Measurements from ENCODE around the gene VPS54.
"Not testable (repeated sequence)": the region's sequence is repeated elsewhere in the genome, so short reads cannot be mapped to it uniquely, and the experiment has no call there.

VPS54 gene

DNA sequence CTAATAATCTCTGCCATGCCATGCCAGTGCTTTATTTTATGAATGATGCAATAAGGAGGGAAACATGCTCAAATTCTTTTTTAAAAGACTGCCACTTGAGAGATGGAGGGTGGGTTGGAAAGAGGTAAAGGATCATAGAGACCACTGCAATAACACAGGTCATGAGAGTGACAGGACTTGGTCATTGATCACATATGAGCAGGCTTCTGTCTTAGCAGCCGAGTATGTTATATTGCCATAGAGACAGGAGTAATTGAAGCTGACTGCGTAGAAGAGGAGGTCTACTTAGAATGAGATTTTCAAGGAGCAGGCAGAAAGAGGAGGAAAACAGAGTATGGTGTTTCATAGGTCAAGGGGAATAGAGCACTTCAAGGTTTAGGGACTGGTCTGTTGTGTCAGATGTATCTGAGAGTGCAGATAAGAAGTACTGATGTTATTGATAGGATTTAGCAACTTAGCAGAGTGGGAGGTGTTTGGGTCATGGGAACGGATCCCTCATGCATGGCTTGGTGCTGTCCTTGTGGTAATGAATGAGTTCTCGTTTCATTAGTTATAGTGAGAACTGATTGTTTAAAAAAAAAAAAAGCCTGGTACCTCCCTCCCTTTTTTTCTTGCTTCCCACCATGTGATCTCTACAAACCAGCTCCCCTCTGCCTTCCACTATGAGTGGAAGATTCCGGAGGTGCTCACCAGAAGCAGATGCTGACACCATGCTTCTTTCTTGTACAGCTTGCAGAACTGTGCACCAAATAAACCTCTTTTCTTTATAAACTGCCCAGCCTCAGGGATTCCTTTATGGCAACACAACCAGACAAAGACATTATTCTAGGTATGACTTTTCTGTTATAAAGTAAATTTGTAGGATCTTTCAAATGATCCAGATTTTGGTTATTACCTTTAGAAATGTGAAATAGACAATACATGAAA, 144.8 kb downstream of the VPS54 start:
- no peak for DNase-seq (ENCODE audit: low read depth in 3 of 3, low spot score in 1 of 3)

DNA sequence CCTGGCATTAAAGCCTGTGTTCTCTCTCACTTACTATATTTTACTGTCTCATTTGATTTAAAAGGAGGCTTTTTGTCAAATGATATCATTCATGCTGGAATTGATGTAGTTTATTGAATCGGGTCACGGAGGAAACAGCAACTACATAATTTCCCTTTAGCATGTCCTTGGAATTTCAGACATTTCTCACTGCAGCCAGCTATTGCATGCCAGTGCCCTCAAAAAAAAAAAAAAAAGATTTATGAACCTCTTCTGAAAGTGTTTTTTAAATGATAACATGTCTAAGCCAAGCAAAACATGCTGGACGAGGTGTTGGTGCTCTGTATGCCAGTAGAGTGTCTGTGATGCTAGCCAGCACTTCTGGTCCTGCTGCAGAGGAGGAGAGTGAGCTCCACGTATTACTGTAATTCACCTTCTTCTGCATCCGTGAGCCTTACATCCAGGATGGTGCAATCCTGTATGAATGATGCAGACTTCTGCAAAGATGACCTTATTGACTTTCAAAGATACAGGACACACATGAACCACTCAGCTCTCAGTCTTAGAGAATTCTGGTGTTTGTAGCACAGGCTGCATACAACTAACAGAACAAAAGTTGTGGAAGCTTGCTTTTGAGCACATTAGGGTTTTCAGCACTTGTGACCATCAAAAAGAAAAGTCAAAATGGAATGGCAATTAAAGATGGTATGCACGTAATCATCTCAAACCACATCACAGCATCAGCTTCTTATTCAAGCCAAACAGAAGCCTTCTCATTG, 146.5 kb downstream of the VPS54 start:
- DNase-seq (ENCODE audit: low read depth in 3 of 3, low spot score in 1 of 3) = no peak

DNA sequence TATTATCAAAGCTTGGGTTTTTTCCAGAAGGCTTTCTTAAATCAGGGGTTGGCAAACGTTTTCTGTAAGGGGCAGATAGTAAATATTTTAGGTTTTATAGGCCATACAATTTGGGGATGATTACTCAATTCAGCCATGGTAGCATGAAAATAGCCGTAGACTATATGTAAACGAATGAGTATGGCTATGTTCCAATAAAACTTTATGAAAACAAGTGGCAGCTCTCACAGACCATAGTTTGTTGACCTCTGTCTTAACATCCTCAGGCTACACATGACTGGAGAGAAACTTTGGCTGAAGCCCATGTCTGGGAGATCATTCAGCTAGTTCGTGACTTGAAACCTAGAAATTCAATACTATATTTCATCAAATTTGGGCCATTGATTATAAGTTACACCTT, 147.4 kb downstream of the VPS54 start:
- no peak for DNase-seq (ENCODE audit: low read depth in 3 of 3, low spot score in 1 of 3)

DNA sequence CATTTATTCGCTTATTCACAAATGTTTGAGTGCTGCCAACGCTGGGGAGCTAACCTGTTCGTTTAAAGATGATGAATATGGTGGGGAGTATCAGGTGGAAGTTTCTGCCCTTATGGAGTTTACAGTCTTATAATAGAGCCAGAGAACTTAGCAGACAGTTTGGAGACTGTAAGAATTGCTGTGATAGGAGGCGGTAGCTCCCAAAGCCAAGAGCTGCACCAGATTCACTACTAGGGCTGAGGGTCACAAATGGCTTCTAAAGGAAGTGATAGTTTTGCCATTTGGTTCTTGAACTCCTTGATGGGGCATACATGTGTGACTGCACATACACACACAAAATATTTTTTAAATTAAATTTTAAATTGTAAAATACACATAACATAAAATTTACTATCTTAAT, 148.5 kb downstream of the VPS54 start:
- no peak for DNase-seq (ENCODE audit: low read depth in 3 of 3, low spot score in 1 of 3)

DNA sequence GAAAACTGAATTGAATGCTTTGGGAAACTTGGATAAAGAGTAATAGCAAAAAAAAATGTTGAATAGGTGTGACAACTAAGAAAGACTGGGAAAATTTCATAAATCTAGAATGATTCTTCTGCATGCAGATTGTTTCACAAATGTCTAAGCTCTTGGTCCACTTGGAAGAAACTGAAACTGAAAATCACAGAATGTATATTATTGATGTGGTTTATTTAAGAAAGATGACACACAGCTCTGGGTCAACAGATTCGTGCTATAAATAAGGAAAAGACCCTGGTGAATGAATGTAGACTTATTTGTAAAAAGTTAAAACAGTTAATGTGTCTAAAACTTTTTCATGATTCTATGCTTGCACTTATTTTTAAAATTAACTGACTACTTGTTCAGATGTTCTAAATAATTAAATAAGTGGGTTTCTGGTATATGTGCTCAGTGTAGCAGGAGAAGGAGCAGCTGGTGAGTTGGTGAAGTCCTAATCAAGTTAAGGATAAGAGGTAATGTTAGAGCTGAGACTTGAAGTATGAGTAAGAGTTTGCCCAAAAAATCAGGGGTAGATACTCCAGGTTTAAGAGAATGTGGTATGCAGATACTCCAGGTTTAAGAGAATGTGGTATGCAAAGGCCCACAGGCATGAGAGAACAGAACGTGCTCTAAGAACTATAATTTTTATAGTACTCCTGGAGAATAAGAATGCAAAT, 153.1 kb downstream of the VPS54 start:
- DNase-seq (ENCODE audit: low read depth in 3 of 3, low spot score in 1 of 3) = no peak

DNA sequence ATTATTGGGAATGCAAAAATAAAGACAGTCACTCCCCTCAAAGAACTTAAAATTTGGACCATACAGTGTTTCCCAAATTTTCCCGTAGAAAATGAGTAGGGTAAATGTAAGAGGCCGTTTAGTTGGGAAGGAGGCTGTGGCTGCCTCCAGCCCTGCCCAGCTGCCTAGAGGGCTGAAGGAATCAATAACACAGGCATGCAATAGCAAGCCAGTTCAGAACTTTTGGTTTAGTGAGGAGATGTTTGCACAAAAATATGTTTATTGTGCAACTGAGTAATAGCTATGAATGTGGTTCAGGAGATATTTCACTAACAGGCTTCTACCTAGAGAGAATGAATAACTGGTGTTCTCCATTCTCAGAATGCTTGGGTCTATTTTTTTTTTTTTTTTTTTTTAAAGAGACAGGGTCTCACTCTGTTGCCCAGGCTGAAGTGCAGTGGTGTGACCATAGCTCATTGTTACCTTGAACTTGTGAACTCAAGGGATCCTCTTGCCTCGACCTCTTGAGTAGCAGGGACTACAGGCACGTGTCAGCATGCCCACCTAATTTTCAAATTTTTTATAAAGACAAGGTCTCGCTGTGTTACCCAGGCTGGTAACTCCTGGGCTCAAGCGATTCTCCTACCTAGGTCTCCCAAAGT, 153.9 kb downstream of the VPS54 start:
- DNase-seq (ENCODE audit: low read depth in 3 of 3, low spot score in 1 of 3) = no peak

DNA sequence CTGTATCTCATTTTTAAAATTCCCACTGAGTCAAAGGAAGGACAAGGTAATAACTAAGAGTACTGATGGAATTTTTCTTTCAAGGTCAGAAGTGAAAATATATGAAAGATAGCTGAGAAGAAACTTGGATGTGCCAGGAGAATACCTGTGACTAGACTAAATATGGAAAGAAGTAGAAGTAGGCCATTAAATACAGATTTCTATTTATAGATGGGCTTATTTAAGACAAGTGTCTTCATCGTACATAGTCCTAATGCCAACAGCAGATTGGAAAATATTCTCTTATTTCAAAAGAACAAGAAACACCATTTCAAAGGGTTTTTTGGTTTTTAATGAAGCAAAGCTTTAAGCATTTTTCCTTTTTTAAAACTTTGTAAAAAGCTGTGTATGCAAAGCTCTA, 155.5 kb downstream of the VPS54 start:
- DNase-seq (ENCODE audit: low read depth in 3 of 3, low spot score in 1 of 3) = no peak

DNA sequence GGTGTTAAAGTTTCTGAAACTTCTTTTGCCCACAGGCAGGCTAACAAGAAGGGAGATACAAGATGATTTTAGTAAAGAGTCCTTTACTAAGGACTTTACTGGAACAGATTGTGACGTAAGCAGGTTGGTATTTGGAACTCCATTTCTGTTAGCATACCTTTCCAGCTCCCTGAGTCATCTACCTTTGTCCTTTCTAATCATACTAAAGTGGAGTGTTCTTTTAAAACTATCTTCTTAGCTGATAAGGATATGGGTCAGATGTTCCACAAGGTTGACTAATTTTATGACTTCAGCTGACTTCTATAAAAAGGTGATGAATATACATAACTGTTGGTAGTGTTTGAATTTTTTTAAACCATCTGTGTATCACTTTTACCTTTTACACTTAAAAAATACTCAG, 156.4 kb downstream of the VPS54 start:
- DNase-seq (ENCODE audit: low read depth in 3 of 3, low spot score in 1 of 3) = no peak

DNA sequence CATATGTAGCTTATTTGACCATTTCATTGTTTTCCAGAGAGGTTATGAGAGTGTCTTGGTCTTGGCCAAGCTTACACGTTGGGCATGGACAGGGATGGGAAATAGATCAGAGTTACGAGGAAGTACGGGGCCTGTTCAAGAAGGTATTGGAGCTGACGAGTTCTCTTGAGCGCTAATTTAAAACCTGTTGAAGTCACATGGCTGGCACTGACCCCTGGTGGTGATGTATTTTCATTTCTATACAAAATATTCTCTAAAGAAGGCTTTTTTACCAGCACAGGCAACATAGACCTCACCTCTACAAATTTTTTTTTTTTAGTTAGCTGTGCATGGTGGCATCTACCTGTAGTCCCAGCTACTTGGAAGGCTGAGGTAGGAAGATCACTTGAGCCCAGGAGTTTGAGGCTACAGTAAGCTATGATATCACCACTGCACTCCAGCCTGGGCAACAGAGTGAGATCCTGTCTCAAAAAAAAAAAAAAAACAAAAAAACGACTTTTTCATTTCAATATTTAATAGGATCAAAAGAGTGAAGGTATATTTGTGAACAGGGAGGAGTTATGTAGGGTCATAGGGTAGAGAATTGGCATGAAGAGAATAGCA, 157.9 kb downstream of the VPS54 start:
- peak; percentile 20 to 30 (median 24) for DNase-seq (ENCODE audit: low read depth in 3 of 3, low spot score in 1 of 3)

DNA sequence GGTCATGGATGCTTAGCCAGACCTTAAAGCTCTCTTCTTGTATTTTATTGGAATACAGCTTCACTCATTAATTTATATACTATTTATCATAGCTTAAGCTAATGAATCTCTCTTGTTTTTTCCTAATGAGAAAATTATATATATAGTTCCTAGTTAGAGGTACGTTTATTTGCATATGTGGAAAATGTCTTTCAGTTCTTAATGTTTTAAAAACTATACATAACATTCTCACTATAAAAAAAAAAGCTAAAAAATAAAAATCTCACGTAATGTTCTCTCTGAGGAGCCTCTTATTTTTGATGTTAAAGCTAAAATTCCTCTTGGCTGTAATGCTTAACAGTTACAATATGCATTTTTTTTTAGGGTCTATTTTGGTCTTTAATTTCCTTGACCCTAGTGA, 160.9 kb downstream of the VPS54 start:
- no peak for DNase-seq (ENCODE audit: low read depth in 3 of 3, low spot score in 1 of 3)

DNA sequence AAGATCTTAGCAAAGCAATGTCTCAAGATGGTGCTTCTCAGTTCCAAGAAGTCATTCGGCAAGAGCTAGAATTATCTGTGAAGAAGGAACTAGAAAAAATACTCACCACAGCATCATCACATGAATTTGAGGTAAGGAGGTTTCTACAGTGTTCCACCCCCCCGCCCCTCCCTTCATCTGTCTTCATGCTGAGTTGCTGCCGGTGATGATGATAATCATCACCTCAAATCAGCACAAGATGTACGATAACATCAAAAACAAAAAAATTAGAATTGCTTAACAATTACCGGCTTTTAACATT, 163.0 kb downstream of the VPS54 start:
- DNase-seq (ENCODE audit: low read depth in 3 of 3, low spot score in 1 of 3) = no peak

DNA sequence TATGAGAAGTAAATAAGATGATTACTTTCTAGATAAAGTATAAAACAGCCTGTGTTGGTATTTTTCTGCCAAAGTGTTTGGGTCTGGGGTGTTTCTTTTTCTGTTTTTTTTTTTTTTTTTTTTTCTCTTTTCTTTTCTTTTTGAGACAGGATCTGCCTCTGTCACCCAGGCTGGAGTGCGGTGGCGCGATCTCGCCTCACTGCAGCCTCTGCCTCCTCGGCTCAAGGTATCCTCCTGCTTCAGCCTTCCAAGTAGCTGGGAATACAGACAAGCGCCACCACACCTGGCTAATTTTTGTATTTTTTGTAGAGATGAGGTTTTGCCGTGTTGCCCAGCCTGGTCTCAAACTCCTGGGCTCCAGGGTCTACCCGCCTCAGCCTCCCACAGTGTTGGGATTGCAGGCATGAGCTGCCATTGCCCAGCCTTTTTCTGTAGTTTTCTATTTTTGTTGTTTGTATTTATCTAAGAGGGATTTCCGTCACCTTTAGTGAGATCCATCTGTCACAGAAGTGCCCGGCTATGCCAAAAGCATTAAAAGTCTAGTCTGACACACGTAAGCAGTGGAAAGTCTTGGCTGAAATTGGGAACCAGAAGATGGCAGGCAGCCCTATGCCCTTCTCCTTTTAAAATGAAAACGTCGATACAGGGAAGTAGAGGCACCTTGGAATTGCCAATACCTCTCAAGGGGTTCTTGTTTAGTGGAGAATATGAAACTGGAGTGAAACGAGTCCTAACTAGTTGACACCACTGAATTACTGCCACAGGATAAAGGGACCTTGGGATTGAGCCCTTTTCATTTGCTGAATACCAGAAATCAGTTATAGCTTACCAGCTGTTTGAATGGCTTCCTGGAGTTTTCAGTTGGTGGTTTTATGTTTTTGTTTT, 163.6 kb downstream of the VPS54 start:
- DNase-seq (ENCODE audit: low read depth in 3 of 3, low spot score in 1 of 3) = no peak

DNA sequence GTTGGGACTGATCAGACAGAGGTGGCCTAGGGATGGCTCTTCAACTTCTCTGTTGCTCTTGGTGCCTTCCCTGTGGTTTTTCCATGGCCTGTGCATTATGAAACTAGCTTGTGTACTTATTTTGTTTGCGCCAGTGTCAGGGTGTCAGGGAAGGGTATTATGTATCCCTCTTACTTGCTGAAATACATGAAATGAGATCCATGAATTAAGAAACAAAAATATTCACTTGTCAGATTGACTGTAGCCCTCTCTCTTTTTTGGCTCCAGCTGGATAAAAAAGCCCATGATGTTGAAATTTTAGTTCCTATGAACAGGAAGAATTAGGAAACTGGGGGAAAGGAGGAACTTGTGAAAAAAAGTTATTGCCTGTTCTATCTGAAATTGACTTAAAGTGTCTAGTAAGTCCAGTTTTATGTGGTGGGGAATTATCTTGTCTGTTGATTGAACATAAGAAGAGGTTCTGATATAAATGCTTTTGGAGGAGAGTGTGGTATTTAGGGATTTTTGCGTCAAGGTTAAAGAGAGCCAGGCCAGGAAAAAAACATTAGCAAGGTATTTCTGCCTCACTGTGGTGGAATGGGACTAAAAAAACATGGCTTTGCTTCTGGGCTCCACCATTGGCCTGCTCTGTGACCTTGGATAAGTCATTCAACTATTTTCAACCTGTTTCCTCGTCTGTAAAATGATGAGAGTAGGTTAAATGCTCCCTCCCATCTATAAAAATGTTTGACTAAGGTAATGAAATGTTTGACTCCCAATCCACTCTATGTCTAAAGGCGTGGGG, 165.5 kb downstream of the VPS54 start:
- DNase-seq (ENCODE audit: low read depth in 3 of 3, low spot score in 1 of 3) = no peak

DNA sequence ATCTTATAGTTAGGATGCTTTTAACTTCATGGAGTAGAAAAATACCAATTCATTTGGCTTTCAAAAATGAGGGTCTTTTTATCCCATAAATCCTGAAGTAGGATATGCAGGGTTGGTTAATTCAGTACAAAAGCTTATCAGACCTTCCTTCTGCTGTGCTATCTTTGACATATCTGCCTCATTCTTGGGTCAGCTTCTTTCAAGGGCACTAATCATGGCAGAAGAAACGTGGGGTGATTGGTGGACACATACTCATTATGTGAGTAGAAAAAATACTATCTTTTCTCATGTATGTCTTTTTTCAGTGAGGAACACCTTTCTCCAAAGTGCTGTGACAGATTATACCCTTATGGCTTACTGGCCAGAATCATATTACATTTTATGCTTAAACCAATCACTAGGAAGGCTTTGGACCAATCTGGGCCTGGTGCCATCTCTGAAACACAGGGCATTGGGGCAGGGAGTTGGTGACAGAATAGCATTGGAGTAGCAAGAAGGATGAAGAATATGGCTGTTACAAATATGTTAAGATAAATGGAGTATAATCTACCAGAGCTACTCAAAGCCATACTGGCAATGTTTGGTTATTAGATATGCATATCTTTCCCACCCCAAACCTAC, 167.4 kb downstream of the VPS54 start:
- DNase-seq (ENCODE audit: low read depth in 3 of 3, low spot score in 1 of 3) = no peak

DNA sequence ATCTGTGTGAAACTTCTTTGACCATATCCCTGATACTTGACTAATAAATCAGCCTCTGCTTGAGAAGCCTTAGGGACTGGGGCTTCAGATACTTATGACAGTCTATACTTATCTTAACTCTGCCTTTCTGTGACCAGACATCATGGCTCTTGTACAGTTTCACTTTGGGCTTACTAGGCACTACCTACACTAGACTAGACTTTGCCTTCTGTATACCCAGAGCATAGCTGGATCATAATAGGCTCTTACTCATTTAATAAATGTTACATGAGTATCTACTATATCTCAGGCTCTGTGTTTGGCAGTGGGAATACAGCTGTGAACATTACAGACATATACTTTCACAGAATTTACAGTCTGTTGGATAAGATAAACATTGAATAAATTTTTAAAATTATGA, 168.6 kb downstream of the VPS54 start:
- no peak for DNase-seq (ENCODE audit: low read depth in 3 of 3, low spot score in 1 of 3)

DNA sequence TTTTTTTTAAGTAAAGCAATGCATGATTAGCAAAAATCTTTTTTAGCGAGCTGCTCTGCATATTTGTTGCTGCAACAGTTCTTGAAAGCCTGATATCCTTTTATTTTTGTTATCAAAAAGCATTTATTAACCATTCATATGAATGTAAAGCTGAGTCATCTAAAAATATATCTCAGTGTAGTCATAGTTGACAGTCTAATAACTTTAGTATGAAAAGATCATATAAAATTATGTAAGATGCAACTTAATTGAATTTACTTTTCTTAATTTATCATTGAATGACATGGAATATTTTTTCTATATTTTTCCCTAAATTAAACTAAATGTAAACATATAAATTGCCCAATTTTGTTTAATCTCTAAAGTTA, 169.0 kb downstream of the VPS54 start:
- DNase-seq (ENCODE audit: low read depth in 3 of 3, low spot score in 1 of 3) = no peak

DNA sequence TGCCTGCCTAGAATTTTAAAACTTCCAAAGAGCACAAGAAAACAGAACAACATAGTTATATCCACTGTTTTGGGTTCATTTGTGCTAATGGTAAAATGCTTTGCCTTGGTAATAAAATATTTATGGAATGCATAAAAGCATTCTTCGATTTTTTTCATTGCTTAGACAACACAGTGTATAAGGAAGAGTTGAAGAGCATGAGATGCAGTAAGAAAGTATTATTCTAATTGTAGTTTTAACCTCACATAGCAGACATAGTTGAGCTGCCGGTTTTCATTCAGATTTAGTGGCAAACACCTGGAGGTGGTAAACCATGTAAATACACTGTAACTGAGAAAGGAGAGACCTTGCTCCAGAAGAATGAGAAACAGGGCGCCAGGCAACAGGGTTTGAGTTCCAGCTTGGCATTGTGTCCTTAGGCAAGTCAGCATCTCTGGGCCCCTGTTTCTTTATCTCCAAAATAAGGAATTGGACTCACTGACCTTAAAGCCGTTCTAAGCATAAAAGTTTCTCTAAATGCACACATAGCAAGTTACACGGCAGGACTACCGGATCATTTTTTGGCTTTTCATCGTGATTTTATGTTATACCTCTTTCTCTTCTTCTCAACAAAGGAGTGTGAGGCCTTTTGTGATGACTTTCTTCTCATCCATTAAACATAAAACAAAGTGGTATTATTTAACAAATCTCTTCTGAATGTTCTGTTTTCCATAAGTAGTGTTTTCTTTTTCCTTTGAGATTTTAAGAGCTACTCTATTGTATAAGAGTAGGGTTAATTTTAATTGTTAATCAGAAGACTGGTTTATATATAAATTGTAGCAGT, 169.6 kb downstream of the VPS54 start:
- no peak for DNase-seq (ENCODE audit: low read depth in 3 of 3, low spot score in 1 of 3)

DNA sequence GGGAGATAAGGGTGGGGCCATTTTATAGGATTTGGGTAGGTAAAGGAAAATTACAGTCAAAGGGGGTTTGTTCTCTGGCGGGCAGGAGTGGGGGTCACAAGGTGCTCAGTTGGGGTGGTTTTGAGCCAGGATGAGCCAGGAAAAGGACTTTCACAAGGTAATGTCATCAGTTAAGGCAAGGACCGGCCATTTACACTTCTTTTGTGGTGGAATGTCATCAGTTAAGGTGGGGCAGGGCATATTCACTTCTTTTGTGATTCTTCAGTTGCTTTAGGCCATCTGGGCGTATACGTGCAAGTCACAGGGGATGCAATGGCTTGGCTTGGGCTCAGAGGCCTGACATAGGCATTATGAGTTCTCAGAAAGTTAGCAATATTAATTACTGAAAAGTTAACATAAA, 171.7 kb downstream of the VPS54 start:
- not testable (repeated sequence) for DNase-seq (ENCODE audit: low read depth in 3 of 3, low spot score in 1 of 3)

Measured in stimulated activated CD4-positive, alpha-beta T cell treated with anti-CD3 and anti-CD28 coated beads, TNF-alpha, amount 100 ng/mL, for 1 hour (primary cell).